ENCODE measurements around the gene ACSL4. TPM values are rescaled to one million over a fixed set of nuclear protein-coding genes. Genes with fewer than 3 reads are reported as not detected.

Gene ACSL4
- polyA plus RNA-seq, 5 donors = 11.9 to 19.1 (median 14.4) TPM

GRCh38 chrX:109614951-109615350 is 118.1 kb downstream of the ACSL4 start:
- no peak for DNase-seq

DNA sequence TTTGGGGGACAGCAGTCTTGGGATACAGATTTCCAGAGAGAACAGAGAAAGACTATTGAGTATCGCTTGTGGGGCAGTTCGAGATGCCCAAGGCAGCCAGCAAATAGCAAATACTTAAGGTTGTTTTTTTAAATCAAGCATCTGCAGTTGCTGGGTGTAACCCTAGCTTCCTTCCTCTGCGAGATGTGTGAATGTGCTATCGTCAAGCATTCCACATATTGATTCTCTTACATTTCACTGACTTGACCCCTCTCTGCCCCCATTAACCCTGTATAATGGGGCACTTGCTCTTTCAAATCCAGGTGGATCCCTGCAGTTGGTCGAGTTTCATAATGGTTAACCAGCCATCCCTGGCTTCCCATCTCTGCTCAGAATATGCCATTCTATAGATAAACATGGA is 131.6 kb downstream of the ACSL4 start:
- no peak for DNase-seq

DNA sequence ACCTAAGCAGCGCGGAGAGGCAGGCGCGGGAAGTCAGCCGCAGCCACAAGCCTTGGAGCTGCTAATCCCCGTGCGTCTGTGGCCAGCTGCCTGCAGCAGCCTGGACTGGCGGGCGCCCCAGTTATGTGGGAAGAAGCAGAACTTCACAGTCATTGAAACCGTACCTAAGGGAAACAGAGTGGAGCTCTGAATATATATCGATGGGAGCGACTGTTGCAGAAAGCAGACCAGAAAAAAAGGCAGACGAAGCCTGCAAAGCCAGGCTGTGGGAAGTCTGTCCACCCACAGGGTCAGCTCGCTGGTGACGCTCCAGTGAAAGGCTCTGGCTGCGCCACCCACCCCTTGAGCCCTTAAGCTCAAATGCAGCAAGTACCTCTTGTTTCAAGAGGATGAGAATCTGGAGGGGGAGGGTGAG is 132.8 kb downstream of the ACSL4 start:
- peak in 1 of 2 donors; percentile 0 for DNase-seq

DNA sequence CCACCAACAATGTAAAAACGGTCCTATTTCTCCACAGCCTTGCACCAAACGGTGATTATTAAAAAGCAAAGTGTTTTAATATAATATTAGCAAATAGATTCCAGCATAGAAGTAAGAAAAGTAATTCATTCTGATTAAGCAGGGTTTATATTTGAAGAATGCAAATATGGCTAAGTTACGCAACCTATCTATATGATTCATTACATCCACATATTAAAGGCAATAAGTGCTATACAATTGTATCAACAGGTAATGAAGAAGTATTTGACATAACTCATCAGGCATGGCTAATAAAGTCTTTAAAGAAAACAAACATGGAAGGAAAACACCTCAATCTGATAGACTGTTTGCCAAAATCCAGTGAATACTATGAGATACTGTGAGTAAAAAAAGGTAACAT is 137.0 kb downstream of the ACSL4 start:
- DNase-seq = no peak

Other genes starting within 250 kb of the ACSL4 start
- 10 to 100 TPM; 20.1 to 30.4 (median 25.2) TPM for gene NXT2, start 196.4 kb downstream of the ACSL4 start, polyA plus RNA-seq (ENCODE audit: insufficient read depth in 1 of 5, insufficient read length in 5 of 5, low replicate concordance in 1 of 5)
- 1 to 10 TPM; 3.6 to 8.9 (median 5.1) TPM for gene KCNE5, start 108.1 kb downstream of the ACSL4 start, polyA plus RNA-seq (ENCODE audit: insufficient read depth in 1 of 5, insufficient read length in 5 of 5, low replicate concordance in 1 of 5)